LNCAP (cell line): ENCODE data around the gene TSPAN8.

Experiments
- CTCF ChIP-seq: fragments of 450-650 bp; IDR thresholded peaks from 2 replicates; pipeline ENCODE4 v1.5.1; 2017; ENCODE audit warnings: mild to moderate bottlenecking

Gene TSPAN8

GRCh38 chr12:71174146-71174545 lies 16.3 kb upstream of the TSPAN8 start:
- no peak for TF ChIP-seq CTCF

- TF ChIP-seq CTCF: no peak
These were observed 12.7 kb upstream of the TSPAN8 start for GRCh38 chr12:71170456-71170855.

DNA sequence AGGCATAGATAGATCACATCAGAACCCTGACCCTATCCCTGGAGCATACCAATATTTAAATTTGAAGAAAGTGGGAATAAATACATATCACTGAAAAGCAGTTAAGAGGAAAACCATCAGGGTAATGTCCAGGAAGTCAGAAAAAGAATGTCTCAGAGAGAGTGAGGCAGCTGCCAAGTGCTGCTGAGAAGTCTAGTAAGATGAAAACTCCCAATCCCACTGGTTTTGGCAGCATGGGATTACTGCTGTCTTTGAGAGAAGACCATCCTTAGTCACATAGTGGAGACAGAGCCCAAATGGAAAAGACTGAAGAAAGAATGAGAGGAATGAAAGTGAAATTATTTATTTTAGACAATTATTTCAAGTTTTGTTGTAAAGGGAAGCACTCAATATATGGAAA lies 11.5 kb upstream of the TSPAN8 start:
- TF ChIP-seq CTCF: no peak

DNA sequence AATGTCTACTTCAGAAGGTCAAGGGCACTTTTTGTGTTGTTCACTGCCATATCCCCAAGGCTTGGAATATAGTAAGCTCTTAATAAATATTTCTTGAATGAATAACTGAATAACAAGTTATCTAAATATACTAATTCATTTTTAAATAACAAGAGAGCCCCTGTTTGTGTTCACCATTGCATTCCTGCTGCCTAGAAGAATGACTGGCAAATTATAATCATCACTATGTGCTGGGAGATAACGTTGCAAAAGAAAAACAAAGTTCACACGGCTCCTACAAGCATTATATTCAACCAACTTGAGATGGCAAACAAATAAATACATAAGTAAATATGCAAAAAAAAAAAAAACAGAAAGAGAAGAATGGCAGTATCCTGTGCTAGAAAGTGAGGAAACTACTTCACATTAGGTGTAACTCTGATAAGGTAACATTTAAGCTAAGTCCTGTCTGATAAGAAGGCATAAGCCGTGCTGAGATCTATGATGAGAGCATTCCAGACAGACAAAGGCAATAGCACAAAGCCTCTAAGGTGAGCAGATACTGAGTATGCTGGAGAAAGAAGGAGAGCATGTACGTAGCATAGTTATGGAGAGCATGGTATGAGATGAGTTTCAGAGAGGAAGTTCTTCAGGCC lies 9.2 kb upstream of the TSPAN8 start:
- TF ChIP-seq CTCF: no peak

DNA sequence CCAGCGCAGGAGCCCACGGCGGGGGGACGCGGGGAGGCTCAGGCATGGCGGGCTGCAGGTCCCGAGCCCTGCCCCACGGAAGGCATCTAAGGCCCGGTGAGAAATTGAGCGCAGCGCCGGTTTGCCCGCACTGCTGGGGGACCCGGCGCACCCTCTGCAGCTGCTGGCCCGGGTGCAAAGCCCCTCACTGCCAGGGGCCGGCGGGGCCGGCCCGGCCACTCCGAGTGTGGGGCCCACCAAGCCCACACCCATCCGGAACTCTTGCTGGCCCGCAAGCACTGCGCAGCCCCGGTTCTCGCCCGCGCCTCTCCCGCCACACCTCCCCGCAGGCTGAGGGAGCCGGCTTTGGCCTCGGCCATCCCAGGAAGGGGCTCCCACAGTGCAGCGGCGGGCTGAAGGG lies 8.5 kb upstream of the TSPAN8 start:
- TF ChIP-seq CTCF: no peak

DNA sequence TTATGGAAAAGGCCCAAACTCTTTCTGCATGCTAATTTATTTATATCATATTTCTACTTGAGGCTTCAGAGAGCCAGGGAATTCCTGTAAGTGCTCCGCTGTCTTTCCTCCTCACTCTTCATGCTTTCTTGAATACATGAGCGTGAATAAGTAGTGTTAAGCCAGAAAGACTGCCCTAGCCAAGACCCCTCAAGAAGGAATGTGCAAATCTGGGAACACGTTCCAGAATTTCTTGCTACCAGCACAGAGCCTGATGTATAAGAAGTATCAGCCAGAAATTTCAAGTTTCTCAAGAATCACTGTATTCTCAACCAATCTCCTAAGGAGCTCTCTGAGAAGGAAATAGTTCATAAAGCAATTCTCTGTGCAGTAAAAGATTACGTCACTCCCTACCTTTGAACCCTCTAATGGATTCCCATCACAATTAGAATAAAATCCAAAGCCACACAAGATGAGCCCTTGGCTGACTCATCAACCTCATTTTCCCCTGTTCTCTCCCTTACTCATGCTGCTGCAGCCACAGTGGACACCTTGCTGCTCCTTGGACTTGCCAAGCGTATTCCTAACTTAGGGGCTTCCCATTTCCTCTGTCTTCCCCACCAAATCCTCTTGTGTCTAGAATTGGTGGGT lies 6.9 kb upstream of the TSPAN8 start:
- no peak for TF ChIP-seq CTCF

GRCh38 chr12:71164166-71164565 lies 6.4 kb upstream of the TSPAN8 start:
- TF ChIP-seq CTCF: no peak
